Panc1 (cell line): ENCODE results near the gene DSG3. TPM values are rescaled to one million over a fixed set of nuclear protein-coding genes. Genes with fewer than 3 reads are reported as not detected.

Experiments used
- ATAC-seq: fragments of 200-7000 bp; cut with Tn5 transposase; 2 replicates; pipeline ENCODE4 v1.9.1; 2020; ENCODE audit warnings: mild to moderate bottlenecking, moderate library complexity
- BruUV-seq: library from RNA; stranded (reverse); fragments of 400-500 nt; replicated peaks from 2 replicates; lab custom pipeline; 2021; lab: Mats Ljungman, UMichigan
- CTCF ChIA-PET: fragments of 300-600 bp; sonication (Branson Sonifier 250); formaldehyde crosslinking; loops from one replicate; lab custom pipeline; 2022; ENCODE audit warnings: antibody characterized with exemption; lab: Charles Lee
- POLR2A ChIA-PET: fragments of 300-600 bp; sonication (Branson Sonifier 250); formaldehyde crosslinking; loops from one replicate; lab custom pipeline; 2022; ENCODE audit warnings: antibody characterized with exemption; lab: Charles Lee
- DNase-seq: peaks from one replicate; pipeline ENCODE4 v3.0.0-alpha.2; 2010; ENCODE audit warnings: low read depth, low spot score
- H3K27ac ChIP-seq: 2 replicates; pipeline ENCODE4 v1.5.1; 2011; ENCODE audit warnings: mild to moderate bottlenecking, low read length, inconsistent platforms
- H3K27me3 ChIP-seq: fragments of 200-500 bp; sonication (Bioruptor generic); 2 replicates; pipeline ENCODE4 v1.6.0; 2014; ENCODE audit warnings: low read length, inconsistent platforms; ENCODE audit not compliant: control insufficient read depth, insufficient read depth
- H3K36me3 ChIP-seq: fragments of 200-500 bp; sonication (Bioruptor generic); 2 replicates; pipeline ENCODE4 v1.5.1; 2014; ENCODE audit warnings: inconsistent platforms, mild to moderate bottlenecking, low read length, moderate library complexity; ENCODE audit not compliant: control insufficient read depth, insufficient read depth
- H3K4me1 ChIP-seq: 2 replicates; pipeline ENCODE4 v1.5.1; 2011; ENCODE audit warnings: inconsistent platforms, mild to moderate bottlenecking, low read length, moderate library complexity; ENCODE audit not compliant: control insufficient read depth, insufficient read depth
- H3K4me3 ChIP-seq, 2 experiments: 2 replicates each; pipeline ENCODE4 v1.5.1; 2011 to 2012; ENCODE audit warnings: low read depth in 2 of 2, low read length in 2 of 2, mild to moderate bottlenecking in 2 of 2, inconsistent platforms in 1 of 2, moderate library complexity in 1 of 2
- H3K9me3 ChIP-seq: fragments of 200-500 bp; sonication (Bioruptor generic); 2 replicates; pipeline ENCODE4 v1.5.1; 2014; ENCODE audit warnings: low read depth, mild to moderate bottlenecking, inconsistent platforms, low read length, moderate library complexity; ENCODE audit not compliant: control insufficient read depth, insufficient read depth
- POLR2AphosphoS5 ChIP-seq: IDR thresholded peaks from 2 replicates; pipeline ENCODE4 v1.6.1; 2012; ENCODE audit warnings: mild to moderate bottlenecking, low read depth, low read length, moderate library complexity
- REST ChIP-seq, 2 experiments: IDR thresholded peaks; 2 replicates each; pipeline ENCODE4 v1.6.1; 2011 to 2012; ENCODE audit warnings: low read depth in 2 of 2, control low read depth in 1 of 2, low read length in 1 of 2, mild to moderate bottlenecking in 1 of 2, moderate library complexity in 1 of 2; ENCODE audit not compliant: insufficient read depth in 1 of 2
- SIN3A ChIP-seq: IDR thresholded peaks from 2 replicates; pipeline ENCODE4 v1.6.1; 2012; ENCODE audit warnings: low read depth, mild to moderate bottlenecking, low read length, moderate library complexity, borderline replicate concordance; ENCODE audit not compliant: insufficient read depth
- TCF7L2 ChIP-seq: IDR thresholded peaks from 2 replicates; pipeline ENCODE4 v1.6.1; 2011; ENCODE audit warnings: mild to moderate bottlenecking, low read depth, low read length, inconsistent platforms
- in situ Hi-C: cut with HindIII; loops from 2 replicates; pipeline ENCODE4 v1.10.0; 2016; ENCODE audit warnings: low sequenced_read_pairs, low pct_unique_long_range_greater_than_20kb
- intact Hi-C: fragments of 100-400 bp; cut with micrococcal nuclease; formaldehyde crosslinking; loops from one replicate; pipeline ENCODE4 v1.10.0; 2022; ENCODE audit not compliant: unreplicated experiment
- total RNA-seq: library from RNA; stranded (reverse); gene quantifications from one replicate; pipeline ENCODE4 v1.2.1, GENCODE V29; 2021; ENCODE audit not compliant: unreplicated experiment
- TF ChIP-seq, protein P1 (sequence below): fragments of 450-650 bp; IDR thresholded peaks from 2 replicates; pipeline ENCODE4 v1.5.1; 2017; ENCODE audit warnings: mild to moderate bottlenecking

The DSG3 gene
- total RNA-seq, 1 experiment from 2014 or later, result 0.03 TPM

- no peaks in the 10 kb centered on the region; the same call in 1 of the 2 replicates for H3K4me1 ChIP-seq
- no peak for ATAC-seq
These were observed 61.2 kb downstream of the DSG3 start for GRCh38 chr18:31508781-31509180.

GRCh38 chr18:31509571-31509970 lies 62.0 kb downstream of the DSG3 start:
- Histone ChIP-seq H3K4me3 (no peak overlapping the region), H3K36me3 (no peaks in the 10 kb centered on the region), H3K4me1 (no peaks in the 10 kb centered on the region; the same call in 1 of the 2 replicates), H3K27ac (no peak overlapping the region), H3K27me3 (no peaks in the 10 kb centered on the region), H3K9me3 (no peaks in the 10 kb centered on the region)
- POLR2A ChIA-PET, result no interaction called here
- CTCF ChIA-PET, result interaction anchor here (1.5 kb wide), 1 partner anchor 86 kb away, joined by 5 read pairs; no protein-coding TSS in a partner anchor
- TF ChIP-seq TCF7L2 (no peak), POLR2AphosphoS5 (no peak), REST (IDR thresholded peaks at IDR 0.05; ENCODE audit: insufficient read depth in 1 of 2, low read depth in 2 of 2, low read length in 1 of 2) (no peak), SIN3A (no peak)
- TF ChIP-seq, protein P1, sequence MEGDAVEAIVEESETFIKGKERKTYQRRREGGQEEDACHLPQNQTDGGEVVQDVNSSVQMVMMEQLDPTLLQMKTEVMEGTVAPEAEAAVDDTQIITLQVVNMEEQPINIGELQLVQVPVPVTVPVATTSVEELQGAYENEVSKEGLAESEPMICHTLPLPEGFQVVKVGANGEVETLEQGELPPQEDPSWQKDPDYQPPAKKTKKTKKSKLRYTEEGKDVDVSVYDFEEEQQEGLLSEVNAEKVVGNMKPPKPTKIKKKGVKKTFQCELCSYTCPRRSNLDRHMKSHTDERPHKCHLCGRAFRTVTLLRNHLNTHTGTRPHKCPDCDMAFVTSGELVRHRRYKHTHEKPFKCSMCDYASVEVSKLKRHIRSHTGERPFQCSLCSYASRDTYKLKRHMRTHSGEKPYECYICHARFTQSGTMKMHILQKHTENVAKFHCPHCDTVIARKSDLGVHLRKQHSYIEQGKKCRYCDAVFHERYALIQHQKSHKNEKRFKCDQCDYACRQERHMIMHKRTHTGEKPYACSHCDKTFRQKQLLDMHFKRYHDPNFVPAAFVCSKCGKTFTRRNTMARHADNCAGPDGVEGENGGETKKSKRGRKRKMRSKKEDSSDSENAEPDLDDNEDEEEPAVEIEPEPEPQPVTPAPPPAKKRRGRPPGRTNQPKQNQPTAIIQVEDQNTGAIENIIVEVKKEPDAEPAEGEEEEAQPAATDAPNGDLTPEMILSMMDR, result no peak
- intact Hi-C loops, result loop anchor here (10.0 kb wide), 1 partner anchor 85 kb away; no protein-coding TSS in a partner anchor
- DNase-seq (no peak), ATAC-seq (no peak)
- in situ Hi-C loops, result no loop called here
- BruUV-seq, result no TSS peak

More at GRCh38 chr18:31508781-31509180, 61.2 kb downstream of the DSG3 start:
- Histone ChIP-seq H3K27me3 (no peaks in the 10 kb centered on the region), H3K27ac (no peak overlapping the region), H3K9me3 (no peaks in the 10 kb centered on the region), H3K36me3 (no peaks in the 10 kb centered on the region), H3K4me3 (no peak overlapping the region)
- TF ChIP-seq SIN3A (no peak), REST (IDR thresholded peaks at IDR 0.05; ENCODE audit: insufficient read depth in 1 of 2, low read depth in 2 of 2, low read length in 1 of 2) (no peak), TCF7L2 (no peak), POLR2AphosphoS5 (no peak)
- TF ChIP-seq, protein P1, result no peak
- in situ Hi-C loops (no loop called here), intact Hi-C loops (loop anchor here (10.0 kb wide), 1 partner anchor 84 kb away; no protein-coding TSS in a partner anchor)
- no TSS peak for BruUV-seq
- ChIA-PET CTCF (no interaction called here), POLR2A (no interaction called here)
- no peak for DNase-seq
